ENCODE results near the gene PMM1. TPM values are rescaled to one million over a fixed set of nuclear protein-coding genes. Genes with fewer than 3 reads are reported as not detected.

PMM1 gene
- total RNA-seq, 1 donor from 2014 or later = 30.8 TPM

DNA sequence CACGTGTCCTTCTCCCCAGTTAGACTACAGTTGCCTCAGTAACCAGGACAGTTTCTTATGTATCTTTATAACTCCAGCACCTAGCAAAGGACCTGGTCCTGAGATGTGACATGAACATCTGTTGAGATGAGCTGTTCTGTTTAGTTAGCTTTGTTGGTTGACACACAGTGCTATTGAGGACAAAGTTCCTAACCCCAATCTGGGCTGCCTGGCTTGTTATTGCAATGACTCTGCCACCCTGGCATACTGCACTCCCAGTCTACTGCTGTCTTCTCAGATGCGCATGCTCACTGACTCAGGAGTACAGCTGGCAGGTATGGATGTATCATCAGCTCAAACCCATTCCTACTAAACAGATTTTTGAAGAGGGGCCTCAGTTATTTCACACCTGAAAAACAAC lies 23.8 kb upstream of the PMM1 start:
- H3K9me3 Mint-ChIP-seq = no peaks in the 10 kb centered on the region
- TF ChIP-seq, protein P1, sequence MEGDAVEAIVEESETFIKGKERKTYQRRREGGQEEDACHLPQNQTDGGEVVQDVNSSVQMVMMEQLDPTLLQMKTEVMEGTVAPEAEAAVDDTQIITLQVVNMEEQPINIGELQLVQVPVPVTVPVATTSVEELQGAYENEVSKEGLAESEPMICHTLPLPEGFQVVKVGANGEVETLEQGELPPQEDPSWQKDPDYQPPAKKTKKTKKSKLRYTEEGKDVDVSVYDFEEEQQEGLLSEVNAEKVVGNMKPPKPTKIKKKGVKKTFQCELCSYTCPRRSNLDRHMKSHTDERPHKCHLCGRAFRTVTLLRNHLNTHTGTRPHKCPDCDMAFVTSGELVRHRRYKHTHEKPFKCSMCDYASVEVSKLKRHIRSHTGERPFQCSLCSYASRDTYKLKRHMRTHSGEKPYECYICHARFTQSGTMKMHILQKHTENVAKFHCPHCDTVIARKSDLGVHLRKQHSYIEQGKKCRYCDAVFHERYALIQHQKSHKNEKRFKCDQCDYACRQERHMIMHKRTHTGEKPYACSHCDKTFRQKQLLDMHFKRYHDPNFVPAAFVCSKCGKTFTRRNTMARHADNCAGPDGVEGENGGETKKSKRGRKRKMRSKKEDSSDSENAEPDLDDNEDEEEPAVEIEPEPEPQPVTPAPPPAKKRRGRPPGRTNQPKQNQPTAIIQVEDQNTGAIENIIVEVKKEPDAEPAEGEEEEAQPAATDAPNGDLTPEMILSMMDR (conservative IDR thresholded peaks at IDR 0.05) = no peak
- no peaks in the 10 kb centered on the region for H3K36me3 Mint-ChIP-seq (ENCODE audit: low read depth)
- DNase-seq (ENCODE audit: low read depth, low spot score) = no peak
- H3K4me1 Mint-ChIP-seq = no peaks in the 10 kb centered on the region
- H3K27me3 Mint-ChIP-seq (ENCODE audit: low read depth) = no peaks in the 10 kb centered on the region
- H3K4me3 Mint-ChIP-seq = no peak overlapping the region
- no peak overlapping the region for H3K27ac Mint-ChIP-seq (ENCODE audit: unreplicated experiment)

- Mint-ChIP-seq H3K27me3 (ENCODE audit: low read depth) (no peaks in the 10 kb centered on the region), H3K27ac (ENCODE audit: unreplicated experiment) (no peak overlapping the region), H3K36me3 (ENCODE audit: low read depth) (no peaks in the 10 kb centered on the region), H3K9me3 (no peaks in the 10 kb centered on the region), H3K4me1 (no peaks in the 10 kb centered on the region), H3K4me3 (no peak overlapping the region)
- DNase-seq (ENCODE audit: low read depth, low spot score) = no peak
- TF ChIP-seq, protein P1 (conservative IDR thresholded peaks at IDR 0.05) = no peak
These were observed 23.1 kb upstream of the PMM1 start for GRCh38 chr22:41612603-41613306.

GRCh38 chr22:41608386-41608785 lies 18.7 kb upstream of the PMM1 start:
- Mint-ChIP-seq H3K36me3 (ENCODE audit: low read depth) (peaks cover 7% of the 10 kb centered on the region), H3K4me1 (peaks cover 11% of the 10 kb centered on the region), H3K9me3 (no peaks in the 10 kb centered on the region), H3K27me3 (ENCODE audit: low read depth) (no peaks in the 10 kb centered on the region), H3K27ac (ENCODE audit: unreplicated experiment) (no peak overlapping the region), H3K4me3 (no peak overlapping the region)
- DNase-seq (ENCODE audit: low read depth, low spot score) = no peak
- TF ChIP-seq, protein P1 (conservative IDR thresholded peaks at IDR 0.05) = no peak

- H3K9me3 Mint-ChIP-seq = no peaks in the 10 kb centered on the region
- H3K36me3 Mint-ChIP-seq (ENCODE audit: low read depth) = peaks cover 14% of the 10 kb centered on the region
- H3K4me1 Mint-ChIP-seq = peaks cover 11% of the 10 kb centered on the region
- TF ChIP-seq, protein P1 (conservative IDR thresholded peaks at IDR 0.05) = no peak
- DNase-seq (ENCODE audit: low read depth, low spot score) = no peak
- H3K27ac Mint-ChIP-seq (ENCODE audit: unreplicated experiment) = no peak overlapping the region
- no peak overlapping the region for H3K4me3 Mint-ChIP-seq
- H3K27me3 Mint-ChIP-seq (ENCODE audit: low read depth) = no peaks in the 10 kb centered on the region
These were observed 14.3 kb upstream of the PMM1 start for GRCh38 chr22:41603873-41604332.

DNA sequence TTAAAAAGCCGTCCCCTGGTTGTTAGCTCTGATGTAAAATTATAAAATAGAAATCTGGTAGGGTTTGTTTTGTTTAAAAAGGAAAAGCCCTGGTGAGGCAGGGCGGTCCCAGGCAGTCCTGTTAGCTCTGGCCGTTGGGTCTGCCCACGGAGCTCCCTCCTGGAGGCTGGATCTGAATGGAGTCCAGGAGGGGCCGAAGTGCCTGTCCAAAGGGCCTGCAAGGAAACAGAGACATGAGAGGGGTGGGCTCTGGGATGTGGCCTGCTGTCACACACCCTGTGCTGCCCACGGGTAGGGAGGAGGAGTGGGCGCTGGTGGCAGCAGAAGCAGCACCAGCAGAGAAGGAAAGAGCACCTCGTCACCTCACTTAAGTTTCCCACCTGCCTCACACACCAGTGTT lies 11.3 kb upstream of the PMM1 start:
- no peak overlapping the region for H3K4me3 Mint-ChIP-seq
- TF ChIP-seq, protein P1 (conservative IDR thresholded peaks at IDR 0.05) = no peak
- no peak overlapping the region for H3K27ac Mint-ChIP-seq (ENCODE audit: unreplicated experiment)
- peaks cover 10% of the 10 kb centered on the region for H3K4me1 Mint-ChIP-seq
- no peaks in the 10 kb centered on the region for H3K27me3 Mint-ChIP-seq (ENCODE audit: low read depth)
- no peak for DNase-seq (ENCODE audit: low read depth, low spot score)
- no peaks in the 10 kb centered on the region for H3K9me3 Mint-ChIP-seq
- H3K36me3 Mint-ChIP-seq (ENCODE audit: low read depth) = peaks cover 10% of the 10 kb centered on the region

Measured in neural crest cell (in vitro differentiated cells).